Parietal lobe (tissue), 1 donor: ENCODE results near the gene WDR54. TPM values are rescaled to one million over a fixed set of nuclear protein-coding genes. Genes with fewer than 3 reads are reported as not detected.

Experiments used
- total RNA-seq: library from RNA; depleted of rRNA; stranded (reverse); fragments of >200 nt; gene quantifications from one replicate; pipeline ENCODE4 v1.2.3, GENCODE V29; 2014

WDR54 gene
- total RNA-seq = 38.2 TPM

GRCh38 chr2:74421221-74421870 is at the start of gene WDR54, which contains the start of gene C2orf81:
TSS of gene WDR54 (plus strand) at chr2:74421730. CDS start at chr2:74422154, 424 bp downstream.
TSS of gene C2orf81 (minus strand) at chr2:74421619. CDS start at chr2:74421560, 59 bp downstream.

GRCh38 chr2:74379851-74380789 is 41.4 kb upstream of the WDR54 start, which contains the start of gene DCTN1:
TSS of gene DCTN1 (minus strand) at chr2:74380311. CDS start at chr2:74380037, 274 bp downstream.

DNA sequence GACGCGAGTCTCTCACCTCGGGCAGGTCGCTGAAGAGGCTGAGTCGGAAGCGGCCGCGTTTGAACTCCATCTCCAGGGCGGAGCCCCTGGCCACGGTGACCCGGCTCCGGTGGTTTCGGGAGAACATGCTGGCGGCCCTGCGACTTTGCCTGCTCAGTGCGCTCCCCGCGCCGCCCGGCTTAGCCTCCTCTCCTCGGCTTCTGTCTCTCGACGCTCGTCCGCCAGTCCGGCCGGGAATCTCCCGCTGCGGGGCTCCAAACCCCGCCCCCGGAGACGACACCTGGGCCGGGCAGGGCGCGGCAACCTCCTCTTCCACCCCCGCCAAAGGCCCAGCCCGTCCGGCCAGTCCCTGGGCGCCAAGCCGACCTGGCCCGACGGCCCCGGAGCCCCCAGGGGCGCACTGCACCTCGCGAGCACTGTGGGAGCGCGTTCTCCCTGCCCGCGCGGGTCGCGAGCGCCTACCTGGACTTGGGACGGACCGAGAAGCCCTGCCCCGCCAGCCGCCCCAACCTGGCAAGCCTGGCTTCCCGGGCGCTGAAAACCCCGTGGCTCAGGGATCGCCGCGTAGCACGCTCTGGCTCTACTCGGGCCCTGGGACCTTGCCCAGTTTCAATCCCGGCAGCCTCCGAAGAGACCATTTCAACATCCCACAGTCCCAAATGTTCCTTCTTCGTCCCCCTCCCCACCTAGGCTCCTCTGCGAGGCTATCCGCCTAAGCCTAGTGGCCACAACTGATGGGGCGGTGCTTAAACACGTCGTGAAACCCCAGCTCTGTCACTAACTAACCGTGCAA is 20.4 kb downstream of the WDR54 start, which contains the start of gene RTKN:
Gene RTKN (minus strand): TSS at position 248 of the 793 bp plus-strand sequence. CDS start 121 bp downstream, at position 127.

GRCh38 chr2:74454654-74455511 is 33.4 kb downstream of the WDR54 start, which contains the start of gene INO80B:
TSS of gene INO80B (plus strand) at chr2:74455087. CDS start at chr2:74455117, 30 bp downstream.

GRCh38 chr2:74458132-74458937 is 36.8 kb downstream of the WDR54 start, which contains the start of gene WBP1:
TSS of gene WBP1 (plus strand) at chr2:74458438. CDS start at chr2:74458603, 165 bp downstream.

DNA sequence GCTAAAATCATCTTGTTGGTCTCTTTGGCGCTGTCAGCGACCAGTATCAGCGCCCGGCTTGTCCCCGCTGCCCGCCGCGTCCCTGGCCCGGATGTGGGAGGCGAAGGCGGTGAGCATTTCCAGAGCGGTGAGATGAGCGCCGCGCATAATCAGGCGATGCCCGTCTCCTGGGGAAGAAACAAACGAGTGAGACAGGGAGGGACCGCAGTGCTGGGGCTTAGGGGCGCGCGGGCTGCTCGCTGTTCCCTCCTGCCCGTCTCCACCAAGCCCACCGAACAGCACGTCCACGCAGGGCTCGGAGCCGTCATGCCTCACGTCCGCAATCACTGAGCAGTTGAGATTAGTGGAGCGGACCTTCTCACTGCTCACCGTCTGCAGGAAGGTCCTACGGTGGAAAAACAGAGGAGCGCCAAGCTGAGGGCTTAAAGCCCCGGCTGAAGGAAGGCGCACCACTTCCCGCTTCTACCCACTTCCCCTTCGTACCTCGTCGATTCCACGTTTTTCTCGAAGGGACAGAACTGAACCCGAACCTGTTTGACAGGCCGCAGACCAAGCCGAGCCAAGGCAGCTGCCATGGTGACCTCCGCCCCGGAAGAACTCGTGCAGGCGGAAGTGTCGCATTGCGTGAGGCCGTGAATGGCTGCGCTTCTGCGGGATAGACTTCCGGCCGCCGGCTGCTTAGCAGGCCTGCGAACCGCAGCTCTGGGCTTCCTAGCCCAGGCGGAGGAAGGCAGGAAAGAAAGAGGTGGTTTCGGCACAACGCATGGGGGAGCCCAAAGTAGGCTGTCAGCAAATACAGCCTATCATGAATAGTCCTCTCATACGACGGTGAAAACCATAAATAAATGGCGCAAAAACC is 50.8 kb downstream of the WDR54 start, which contains the start of gene MRPL53:
Gene MRPL53 (minus strand): TSS at position 595 of the 859 bp plus-strand sequence. CDS start 20 bp downstream, at position 575.

Other genes starting within 250 kb of the WDR54 start
- gene MOB1A, start 242.9 kb upstream of the WDR54 start, total RNA-seq = 40.7 TPM
- 26.3 TPM for gene MTHFD2, start 223.1 kb upstream of the WDR54 start, total RNA-seq
- 13.8 TPM for gene SLC4A5, start 78.3 kb upstream of the WDR54 start, total RNA-seq
- 142 TPM for gene DCTN1, start 41.4 kb upstream of the WDR54 start, total RNA-seq
- gene C2orf81, start 111 bp upstream of the WDR54 start, total RNA-seq = 1.6 TPM
- gene RTKN, start 20.2 kb downstream of the WDR54 start, total RNA-seq = 5.0 TPM
- 14.4 TPM for gene INO80B, start 33.4 kb downstream of the WDR54 start, total RNA-seq
- gene WBP1, start 36.7 kb downstream of the WDR54 start, total RNA-seq = 25.7 TPM
- 26.9 TPM for gene MOGS, start 43.7 kb downstream of the WDR54 start, total RNA-seq
- gene MRPL53, start 51.0 kb downstream of the WDR54 start, total RNA-seq = 17.8 TPM
- 76.4 TPM for gene CCDC142, start 61.3 kb downstream of the WDR54 start, total RNA-seq
- gene TTC31, start 61.4 kb downstream of the WDR54 start, total RNA-seq = 23.8 TPM
- not detected for gene LBX2, start 77.9 kb downstream of the WDR54 start, total RNA-seq
- 6.6 TPM for gene PCGF1, start 86.0 kb downstream of the WDR54 start, total RNA-seq
- gene TLX2, start 92.7 kb downstream of the WDR54 start, total RNA-seq = not detected
- not detected for gene DQX1, start 104.5 kb downstream of the WDR54 start, total RNA-seq
- 51.3 TPM for gene AUP1, start 108.0 kb downstream of the WDR54 start, total RNA-seq
- gene HTRA2, start 108.2 kb downstream of the WDR54 start, total RNA-seq = 53.2 TPM
- 19.4 TPM for gene LOXL3, start 132.2 kb downstream of the WDR54 start, total RNA-seq
- gene DOK1, start 133.0 kb downstream of the WDR54 start, total RNA-seq = 3.8 TPM
- gene M1AP, start 226.6 kb downstream of the WDR54 start, total RNA-seq = not detected
- gene SEMA4F, start 232.5 kb downstream of the WDR54 start, total RNA-seq = 20.7 TPM